D721Med (cell line): ENCODE results near the gene ZMIZ1.

Source experiments
- DNase-seq: peaks from one replicate; pipeline ENCODE4 v3.0.0; 2011; ENCODE audit warnings: low spot score; ENCODE audit not compliant: insufficient read length
- FAIRE-seq: peaks from 2 replicates; lab custom pipeline; 2011; peaks lifted over from hg19 to GRCh38; lab: Jason Lieb, UNC
- TF ChIP-seq, protein P1 (sequence below): IDR thresholded peaks from 2 replicates; pipeline ENCODE4 v1.5.1; 2012; ENCODE audit warnings: mild to moderate bottlenecking, control low read depth; ENCODE audit not compliant: insufficient read depth; ENCODE audit errors: missing control alignments

The ZMIZ1 gene

GRCh38 chr10:79223091-79224048 is 154.6 kb downstream of the ZMIZ1 start:
- no peak for DNase-seq
- TF ChIP-seq, protein P1, sequence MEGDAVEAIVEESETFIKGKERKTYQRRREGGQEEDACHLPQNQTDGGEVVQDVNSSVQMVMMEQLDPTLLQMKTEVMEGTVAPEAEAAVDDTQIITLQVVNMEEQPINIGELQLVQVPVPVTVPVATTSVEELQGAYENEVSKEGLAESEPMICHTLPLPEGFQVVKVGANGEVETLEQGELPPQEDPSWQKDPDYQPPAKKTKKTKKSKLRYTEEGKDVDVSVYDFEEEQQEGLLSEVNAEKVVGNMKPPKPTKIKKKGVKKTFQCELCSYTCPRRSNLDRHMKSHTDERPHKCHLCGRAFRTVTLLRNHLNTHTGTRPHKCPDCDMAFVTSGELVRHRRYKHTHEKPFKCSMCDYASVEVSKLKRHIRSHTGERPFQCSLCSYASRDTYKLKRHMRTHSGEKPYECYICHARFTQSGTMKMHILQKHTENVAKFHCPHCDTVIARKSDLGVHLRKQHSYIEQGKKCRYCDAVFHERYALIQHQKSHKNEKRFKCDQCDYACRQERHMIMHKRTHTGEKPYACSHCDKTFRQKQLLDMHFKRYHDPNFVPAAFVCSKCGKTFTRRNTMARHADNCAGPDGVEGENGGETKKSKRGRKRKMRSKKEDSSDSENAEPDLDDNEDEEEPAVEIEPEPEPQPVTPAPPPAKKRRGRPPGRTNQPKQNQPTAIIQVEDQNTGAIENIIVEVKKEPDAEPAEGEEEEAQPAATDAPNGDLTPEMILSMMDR = no peak
- no peak for FAIRE-seq

- FAIRE-seq (no peak), DNase-seq (no peak)
- TF ChIP-seq, protein P1 = no peak
These were observed 155.6 kb downstream of the ZMIZ1 start for GRCh38 chr10:79224263-79224949.

GRCh38 chr10:79224992-79225391 is 156.2 kb downstream of the ZMIZ1 start:
- DNase-seq (no peak), FAIRE-seq (no peak)
- TF ChIP-seq, protein P1 = no peak

DNA sequence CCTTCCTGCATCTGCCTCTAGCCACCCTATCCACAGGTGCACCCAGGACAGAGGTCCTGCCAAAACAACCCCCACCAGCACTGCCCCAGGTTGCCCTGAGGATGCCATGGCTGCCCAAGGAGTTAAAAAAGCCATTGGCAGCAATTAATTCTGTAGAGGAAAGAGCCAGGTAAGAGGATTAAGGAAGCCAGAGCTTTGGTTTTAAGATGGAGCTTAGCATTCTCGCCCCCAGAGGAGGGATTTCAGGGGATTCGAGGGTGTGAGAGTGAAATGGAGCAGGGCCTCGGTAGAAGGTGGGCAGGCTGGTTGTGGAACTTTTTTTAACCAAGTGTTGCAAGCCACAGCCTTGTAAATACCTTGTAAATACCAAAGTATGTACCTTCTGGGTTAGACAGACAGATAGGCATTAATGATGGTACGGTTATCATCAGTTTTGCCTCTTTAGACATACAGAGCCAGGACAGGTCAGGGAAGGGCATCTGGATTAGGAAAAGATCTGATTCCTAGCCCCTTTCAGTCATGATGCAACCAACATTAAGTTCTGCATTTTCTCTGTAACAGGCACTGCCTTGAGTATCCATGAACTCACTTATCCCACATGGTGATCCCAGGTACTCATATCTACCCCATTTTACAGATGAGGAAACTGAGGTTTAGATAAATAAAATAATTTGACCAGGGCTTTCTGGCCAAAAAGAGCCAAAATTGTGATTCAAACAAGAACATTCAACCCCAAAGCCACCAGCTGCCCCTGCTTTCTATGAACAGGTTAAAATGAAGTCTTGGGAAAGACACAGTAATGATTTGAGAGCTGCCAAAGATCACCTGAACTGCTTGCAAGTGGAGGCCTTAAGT is 157.9 kb downstream of the ZMIZ1 start:
- peak; percentile 95 for DNase-seq
- peak; percentile 67 for FAIRE-seq
- TF ChIP-seq, protein P1 = no peak

GRCh38 chr10:79229071-79229541 is 160.3 kb downstream of the ZMIZ1 start:
- TF ChIP-seq, protein P1 = no peak
- DNase-seq (no peak), FAIRE-seq (no peak)

DNA sequence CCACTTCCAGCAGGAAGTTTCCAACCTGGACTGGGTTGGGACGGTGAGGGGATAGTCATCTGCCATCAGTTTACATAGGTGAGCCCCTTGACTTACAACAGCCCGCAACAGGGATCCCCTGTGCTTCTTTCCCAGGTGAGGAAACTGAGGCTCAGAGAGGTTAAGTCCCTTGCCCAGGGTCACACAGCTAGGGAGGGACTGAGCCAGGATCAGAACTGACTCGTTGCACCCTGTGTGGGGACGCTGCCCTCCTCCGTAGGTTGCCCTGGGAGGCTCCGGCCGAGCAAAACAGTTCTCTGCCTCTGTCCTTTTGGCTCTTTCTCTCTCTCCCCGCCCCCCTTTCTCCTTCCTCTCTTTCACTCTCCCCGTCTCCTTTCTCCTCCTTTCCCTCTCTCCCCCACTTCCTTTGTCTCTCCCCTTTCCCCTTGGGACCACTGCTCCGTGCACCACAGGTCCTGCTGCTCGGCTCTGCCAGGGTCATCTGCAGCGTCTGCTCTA is 161.1 kb downstream of the ZMIZ1 start:
- FAIRE-seq = no peak
- DNase-seq = no peak
- TF ChIP-seq, protein P1 = no peak
